Ecto neural progenitor cell (in vitro differentiated cells): ENCODE data around the gene SLC22A1.

Source experiments
- DNase-seq: peaks from one replicate; pipeline ENCODE4 v3.0.0-alpha.2; 2018; ENCODE audit warnings: low spot score

SLC22A1 gene

GRCh38 chr6:160174681-160175080, 53.1 kb downstream of the SLC22A1 start:
- DNase-seq: no peak

- no peak for DNase-seq
These were observed 55.6 kb downstream of the SLC22A1 start for GRCh38 chr6:160177220-160177619.

- no peak for DNase-seq
These were observed 56.7 kb downstream of the SLC22A1 start for GRCh38 chr6:160178271-160178670.

- no peak for DNase-seq
These were observed 59.1 kb downstream of the SLC22A1 start for GRCh38 chr6:160180706-160181105.

- DNase-seq: no peak
These were observed 67.2 kb downstream of the SLC22A1 start for GRCh38 chr6:160188773-160189172.

DNA sequence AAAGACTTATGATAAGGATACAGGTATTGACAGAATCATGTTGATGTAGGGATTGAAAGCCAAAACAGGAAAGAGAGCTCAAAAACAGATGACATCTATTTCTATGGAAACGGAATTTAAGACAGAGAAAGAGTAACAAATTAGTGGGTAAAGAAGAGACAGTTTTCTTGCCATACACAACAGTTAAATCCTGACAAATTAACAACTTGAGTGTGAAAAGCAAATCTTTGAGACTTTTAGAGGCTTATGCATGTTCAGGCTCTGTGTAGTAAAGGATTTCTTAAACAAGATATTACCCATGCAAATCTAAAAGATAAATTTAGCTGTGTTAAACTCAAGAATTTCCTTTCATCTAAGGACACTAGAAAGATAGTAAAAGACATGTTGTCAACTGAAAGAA, 68.5 kb downstream of the SLC22A1 start:
- no peak for DNase-seq

GRCh38 chr6:160190973-160191372, 69.4 kb downstream of the SLC22A1 start:
- no peak for DNase-seq

DNA sequence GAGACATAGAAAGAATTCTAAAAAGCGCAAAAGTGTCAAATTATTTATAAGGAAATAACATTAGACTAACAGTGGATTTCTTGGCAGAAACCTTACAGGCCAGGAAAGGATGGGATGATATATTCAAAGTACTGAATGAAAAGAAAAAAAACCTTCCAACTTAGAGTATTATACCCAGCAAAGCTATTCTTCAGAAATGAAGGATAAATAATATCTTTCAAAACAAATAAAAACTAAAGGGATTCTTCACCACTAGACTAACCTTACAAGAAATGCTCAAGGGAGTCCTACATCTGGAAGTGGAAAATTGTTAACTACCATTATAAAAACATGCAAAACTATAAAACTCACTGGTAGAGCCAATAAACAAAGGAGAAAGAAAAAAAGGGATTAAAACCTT, 71.2 kb downstream of the SLC22A1 start:
- DNase-seq: no peak

- no peak for DNase-seq
These were observed 73.2 kb downstream of the SLC22A1 start for GRCh38 chr6:160194808-160195207.

GRCh38 chr6:160197662-160198061, 76.0 kb downstream of the SLC22A1 start:
- DNase-seq: no peak

GRCh38 chr6:160198606-160199211, 77.1 kb downstream of the SLC22A1 start:
- DNase-seq: no peak

GRCh38 chr6:160201061-160201460, 79.4 kb downstream of the SLC22A1 start:
- DNase-seq: no peak

- no peak for DNase-seq
These were observed 80.8 kb downstream of the SLC22A1 start for GRCh38 chr6:160202411-160202810.

- no peak for DNase-seq
These were observed 81.5 kb downstream of the SLC22A1 start for GRCh38 chr6:160203076-160203475.

- no peak for DNase-seq
These were observed 81.9 kb downstream of the SLC22A1 start for GRCh38 chr6:160203522-160203921.

DNA sequence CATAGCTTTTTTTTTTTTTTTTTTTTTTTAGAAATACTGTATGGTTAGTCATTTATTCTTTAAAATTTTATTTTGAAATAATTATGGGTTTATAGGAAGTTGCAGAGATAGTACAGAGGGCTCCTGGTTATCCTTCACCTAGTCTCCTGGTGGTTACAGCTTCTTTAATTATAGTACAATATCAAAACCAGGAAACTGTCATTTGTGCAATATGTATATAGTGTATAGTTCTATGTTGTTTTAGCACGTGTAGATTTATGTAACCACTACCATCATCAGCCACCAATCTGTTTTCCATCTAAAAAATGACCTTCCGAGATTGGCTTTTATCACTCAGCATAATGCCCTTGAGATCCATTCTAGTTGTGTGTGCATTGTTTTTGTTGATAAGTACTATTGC, 82.3 kb downstream of the SLC22A1 start:
- no peak for DNase-seq

GRCh38 chr6:160204710-160205109, 83.1 kb downstream of the SLC22A1 start:
- no peak for DNase-seq

DNA sequence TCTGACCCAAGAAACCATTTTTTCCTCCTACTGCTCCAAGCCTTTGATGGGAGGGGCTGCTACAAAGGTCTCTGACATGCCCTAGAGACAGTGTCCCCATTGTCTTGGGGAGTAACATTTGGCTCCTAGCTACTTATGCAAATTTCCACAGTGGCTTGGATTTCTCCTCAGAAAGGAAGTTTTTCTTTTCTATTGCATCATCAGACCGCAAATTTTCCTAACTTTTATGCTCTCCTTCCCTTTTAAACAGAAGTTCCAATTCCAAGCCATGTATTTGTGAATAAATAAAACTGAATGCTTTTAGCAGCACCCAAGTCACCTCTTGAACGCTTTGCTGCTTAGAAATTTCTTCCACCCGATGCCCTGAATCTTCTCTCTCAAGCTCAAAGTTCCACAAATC, 86.0 kb downstream of the SLC22A1 start:
- DNase-seq: no peak
